HepG2 (cell line): ENCODE measurements around the gene CASKIN1. TPM values are rescaled to one million over a fixed set of nuclear protein-coding genes. Genes with fewer than 3 reads are reported as not detected.

ENCODE experiments used
- AKAP8 ChIP-seq: sonication (generic); formaldehyde crosslinking; IDR thresholded peaks from 2 replicates; pipeline ENCODE4 v1.5.1; 2020; ENCODE audit warnings: mild to moderate bottlenecking, missing genetic modification reagents
- CREM ChIP-seq, 2 experiments: sonication (generic) in 1 of 2; formaldehyde crosslinking in 1 of 2; IDR thresholded peaks; 2 replicates each; pipeline versions ENCODE4 v1.4.0 to v1.6.1; 2016 to 2020; ENCODE audit warnings: antibody characterized with exemption in 1 of 2, mild to moderate bottlenecking in 1 of 2, missing genetic modification reagents in 1 of 2
- ELF3 ChIP-seq: IDR thresholded peaks from 2 replicates; pipeline ENCODE4 v1.6.1; 2016; ENCODE audit warnings: missing genetic modification reagents, missing compliant biosample characterization
- GATAD2A ChIP-seq: IDR thresholded peaks from 2 replicates; pipeline ENCODE4 v1.6.1; 2016
- HOMEZ ChIP-seq: IDR thresholded peaks from 2 replicates; pipeline ENCODE4 v1.6.1; 2016; ENCODE audit warnings: low read depth
- MBNL3 ChIP-seq: fragments of 250-450 bp; sonication (Bioruptor Pico); conservative IDR thresholded peaks from 2 replicates; pipeline ENCODE4 v1.8.0; 2022; ENCODE audit warnings: mild to moderate bottlenecking, inconsistent platforms
- MTA1 ChIP-seq: sonication (generic); formaldehyde crosslinking; IDR thresholded peaks from 2 replicates; pipeline ENCODE4 v1.4.0; 2020; ENCODE audit warnings: missing genetic modification reagents, mild to moderate bottlenecking, borderline replicate concordance
- NFKBIZ ChIP-seq: IDR thresholded peaks from 2 replicates; pipeline ENCODE4 v1.6.1; 2018; ENCODE audit warnings: missing genetic modification reagents, missing compliant biosample characterization
- PATZ1 ChIP-seq: sonication (generic); formaldehyde crosslinking; IDR thresholded peaks from 2 replicates; pipeline ENCODE4 v1.4.0; 2020; ENCODE audit warnings: missing genetic modification reagents
- XRCC5 ChIP-seq: fragments of 200-400 bp; formaldehyde crosslinking; optimal IDR thresholded peaks from 2 replicates; pipeline ENCODE3; 2017; ENCODE audit warnings: mild to moderate bottlenecking, low read length
- ZBTB46 ChIP-seq: sonication (generic); formaldehyde crosslinking; IDR thresholded peaks from 2 replicates; pipeline ENCODE4 v1.4.0; 2020; ENCODE audit warnings: mild to moderate bottlenecking, missing genetic modification reagents, borderline replicate concordance
- ZNF260 ChIP-seq: sonication (generic); formaldehyde crosslinking; IDR thresholded peaks from 2 replicates; pipeline ENCODE4 v1.4.0; 2020; ENCODE audit warnings: missing genetic modification reagents, low read depth, mild to moderate bottlenecking, borderline replicate concordance
- ZNF281 ChIP-seq: sonication (generic); formaldehyde crosslinking; IDR thresholded peaks from 2 replicates; pipeline ENCODE4 v1.4.0; 2020; ENCODE audit warnings: missing genetic modification reagents, borderline replicate concordance
- ZNF34 ChIP-seq: sonication (generic); formaldehyde crosslinking; IDR thresholded peaks from 2 replicates; pipeline ENCODE4 v1.4.0; 2020; ENCODE audit warnings: mild to moderate bottlenecking, missing genetic modification reagents, borderline replicate concordance
- ZNF383 ChIP-seq: sonication (generic); formaldehyde crosslinking; IDR thresholded peaks from 2 replicates; pipeline ENCODE4 v1.4.0; 2020; ENCODE audit warnings: missing genetic modification reagents, mild to moderate bottlenecking, borderline replicate concordance
- ZNF512 ChIP-seq: sonication (generic); formaldehyde crosslinking; IDR thresholded peaks from 2 replicates; pipeline ENCODE4 v1.4.0; 2020; ENCODE audit warnings: mild to moderate bottlenecking, missing genetic modification reagents
- polyA plus RNA-seq, 8 experiments: library from polyadenylated mRNA; depleted of rRNA in 3 of 8; stranded (reverse) in 7 of 8; unstranded in 1 of 8; fragments of >200 nt; fragmentation: Illumina TruSeq in 4 of 8; extraction: Trizol in 4 of 8; gene quantifications; 2 replicates each; pipeline versions ENCODE4 v1.2.1 to v1.2.3, GENCODE V29; 2011 to 2016; ENCODE audit warnings: low read depth in 4 of 8, missing spikeins in 1 of 8, mixed read lengths in 1 of 8; ENCODE audit not compliant: insufficient read depth in 1 of 8
- total RNA-seq, 5 experiments: library from RNA; depleted of rRNA; stranded (reverse); fragments of >200 nt; fragmentation: Illumina TruSeq; extraction: Trizol; gene quantifications; 2 replicates each; pipeline ENCODE4 v1.2.3, GENCODE V29; 2016; ENCODE audit warnings: low read depth in 1 of 5

The CASKIN1 gene
- total and polyA plus RNA-seq, 2 of the 13 experiments (the other 11 are each of a cell fraction or from before 2014, with no cell fraction given) = 1.2 to 2.2 TPM

GRCh38 chr16:2157480-2158261 lies 38.7 kb downstream of the CASKIN1 start (continued):
- peak; percentile 95 for TF ChIP-seq GATAD2A (CRISPR knock-in tag)
- no peak for TF ChIP-seq MBNL3 (CRISPR knock-in tag)
- TF ChIP-seq NFKBIZ (CRISPR knock-in tag) = no peak
- TF ChIP-seq ZNF281 (CRISPR knock-in tag) = peak; percentile 65; the same call in 1 of the 2 replicates
- no peak for TF ChIP-seq ZNF383 (CRISPR knock-in tag)
- TF ChIP-seq ZNF512 = no peak
- no peak for TF ChIP-seq ZNF34
- peak; percentile 95 for TF ChIP-seq PATZ1 (CRISPR knock-in tag)
- TF ChIP-seq ELF3 (CRISPR knock-in tag) = peak; percentile 77
- no peak for TF ChIP-seq ZNF260
- peak; percentile 53; the same call in 1 of the 2 replicates for TF ChIP-seq CREM (IDR thresholded peaks at IDR 0.05)
- TF ChIP-seq CREM (CRISPR knock-in tag; IDR thresholded peaks at IDR 0.05) = no peak
- TF ChIP-seq XRCC5 = peak; percentile 51
- TF ChIP-seq ZBTB46 (CRISPR knock-in tag) = no peak
- peak; percentile 93; the same call in 1 of the 2 replicates for TF ChIP-seq AKAP8 (CRISPR knock-in tag)
- 0 out of 2 replicates have a peak, but pooled peaks have one; percentile 33 for TF ChIP-seq HOMEZ
- peak; percentile 98 for TF ChIP-seq MTA1 (CRISPR knock-in tag)
